Raji (cell line): ENCODE measurements around the gene FLT3.

Experiments
- POLR2A ChIP-seq: IDR thresholded peaks from 2 replicates; pipeline ENCODE4 v1.6.1; 2011; ENCODE audit warnings: low read depth, low read length, control low read depth; ENCODE audit not compliant: insufficient read depth

Gene FLT3

GRCh38 chr13:28100150-28101121 lies at the start of gene FLT3:
Gene FLT3, minus strand, starts transcription at chr13:28100576. Its CDS starts 66 bp downstream, at chr13:28100510.
- TF ChIP-seq POLR2A, result no peak

DNA sequence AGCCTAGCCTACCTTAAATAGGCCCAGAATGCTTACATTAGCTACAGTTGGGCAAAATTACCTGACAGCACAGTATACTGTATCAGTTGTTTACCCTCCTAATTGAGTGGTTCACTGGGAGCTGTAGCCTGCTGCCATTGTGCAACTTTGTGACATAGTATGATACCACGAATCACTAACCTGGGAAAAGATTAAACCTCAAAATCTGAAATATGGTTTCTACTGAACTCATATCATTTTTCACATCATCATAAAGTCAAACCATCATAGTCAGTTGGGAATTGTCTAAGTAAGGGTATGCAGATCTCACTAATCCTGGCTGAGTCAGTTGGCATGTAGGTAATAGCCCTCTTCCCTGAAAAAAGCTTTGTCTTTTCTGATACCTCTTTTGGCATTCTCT lies 47.1 kb upstream of the FLT3 start:
- TF ChIP-seq POLR2A, result no peak

- no peak for TF ChIP-seq POLR2A
These were observed 44.7 kb upstream of the FLT3 start for GRCh38 chr13:28145049-28145448.

GRCh38 chr13:28140433-28141125 lies 40.2 kb upstream of the FLT3 start:
- TF ChIP-seq POLR2A, result no peak

- TF ChIP-seq POLR2A, result peak; percentile 62
These were observed 38.5 kb upstream of the FLT3 start for GRCh38 chr13:28138756-28139470.

- TF ChIP-seq POLR2A, result peak; percentile 84
These were observed 37.8 kb upstream of the FLT3 start, which contains the start of gene PAN3 for GRCh38 chr13:28138012-28138755. Gene PAN3, plus strand, starts transcription at chr13:28138545. Its CDS starts 113 bp downstream, at chr13:28138658.

GRCh38 chr13:28137596-28137995 lies 37.2 kb upstream of the FLT3 start:
- TF ChIP-seq POLR2A, result no peak

GRCh38 chr13:28136916-28137315 lies 36.5 kb upstream of the FLT3 start:
- TF ChIP-seq POLR2A, result no peak

GRCh38 chr13:28131646-28132045 lies 31.3 kb upstream of the FLT3 start:
- TF ChIP-seq POLR2A, result no peak

DNA sequence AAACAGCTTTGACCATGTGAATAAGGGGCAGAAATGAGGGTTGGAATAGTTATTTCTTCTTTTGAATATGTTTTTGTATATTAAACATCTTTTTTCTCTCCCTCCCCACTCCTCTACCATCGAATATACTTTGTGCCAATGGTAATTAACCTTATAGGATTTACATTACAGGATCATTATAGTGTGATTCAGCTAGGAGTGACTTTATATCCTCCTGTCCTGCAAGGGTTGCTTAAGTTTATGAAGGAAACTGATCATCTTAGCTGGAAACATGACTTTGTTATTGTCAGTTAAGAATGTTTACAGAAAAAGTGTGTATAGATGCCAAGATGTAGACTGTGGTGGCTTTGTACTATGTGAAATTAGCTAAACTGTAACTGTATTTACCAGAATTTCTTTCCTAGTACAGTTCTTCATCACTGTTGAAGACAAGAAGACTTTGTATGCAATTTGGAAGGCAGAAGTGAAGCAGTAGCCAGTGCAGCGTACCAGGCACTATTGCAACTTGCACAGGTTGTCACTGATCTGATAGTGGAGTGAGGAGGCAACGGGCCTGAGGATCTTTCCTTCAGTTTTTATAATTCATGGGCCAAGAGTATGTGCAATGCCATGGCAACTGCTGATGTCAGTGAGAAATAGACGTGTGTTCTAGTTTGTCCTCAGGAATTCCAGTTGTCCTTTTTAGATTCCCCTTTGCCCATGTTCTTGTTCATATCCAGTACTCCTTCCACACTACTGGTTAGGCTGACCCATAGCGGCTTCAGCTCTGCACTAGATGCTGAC lies 29.7 kb upstream of the FLT3 start:
- TF ChIP-seq POLR2A, result no peak

DNA sequence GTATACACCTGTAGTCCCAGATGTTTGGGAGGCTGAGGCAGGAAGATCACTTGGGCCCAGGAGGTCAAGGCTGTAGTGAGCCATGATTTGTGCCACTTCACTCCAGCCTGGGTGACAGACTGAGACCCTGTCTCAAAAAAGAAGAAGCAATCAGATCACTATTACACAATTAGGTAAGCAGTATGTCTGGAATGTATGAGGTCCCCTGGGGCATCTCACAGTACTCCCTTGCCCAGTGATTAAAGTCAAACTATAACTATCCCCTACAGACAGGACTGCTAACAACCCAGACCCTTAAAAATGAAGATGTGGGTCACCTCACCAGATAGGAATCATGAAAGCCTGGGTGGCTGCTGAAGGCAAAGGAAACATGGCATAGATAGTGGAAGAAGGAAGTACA lies 28.6 kb upstream of the FLT3 start:
- no peak for TF ChIP-seq POLR2A

- no peak for TF ChIP-seq POLR2A
These were observed 27.7 kb upstream of the FLT3 start for GRCh38 chr13:28128030-28128429.

- TF ChIP-seq POLR2A, result no peak
These were observed 20.8 kb upstream of the FLT3 start for GRCh38 chr13:28121224-28121623.

DNA sequence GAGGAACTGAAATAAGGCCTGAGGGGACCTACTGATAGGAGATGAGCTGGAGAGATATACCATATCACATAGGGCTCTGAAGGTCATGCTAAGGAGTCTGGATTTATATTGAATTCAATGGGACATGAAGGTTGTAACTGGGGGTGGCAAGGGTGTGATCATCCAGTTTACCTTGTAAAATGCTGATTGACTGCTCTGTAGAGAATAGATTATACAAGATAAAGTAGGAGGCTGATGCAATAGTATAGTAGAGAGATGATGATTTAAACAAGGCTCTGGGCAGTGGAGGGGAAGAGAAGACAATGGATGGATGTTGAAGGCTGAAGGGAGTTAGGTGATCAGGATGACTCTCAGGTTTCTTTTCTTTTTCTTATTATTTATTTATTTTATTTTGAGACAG lies 19.9 kb upstream of the FLT3 start:
- no peak for TF ChIP-seq POLR2A

DNA sequence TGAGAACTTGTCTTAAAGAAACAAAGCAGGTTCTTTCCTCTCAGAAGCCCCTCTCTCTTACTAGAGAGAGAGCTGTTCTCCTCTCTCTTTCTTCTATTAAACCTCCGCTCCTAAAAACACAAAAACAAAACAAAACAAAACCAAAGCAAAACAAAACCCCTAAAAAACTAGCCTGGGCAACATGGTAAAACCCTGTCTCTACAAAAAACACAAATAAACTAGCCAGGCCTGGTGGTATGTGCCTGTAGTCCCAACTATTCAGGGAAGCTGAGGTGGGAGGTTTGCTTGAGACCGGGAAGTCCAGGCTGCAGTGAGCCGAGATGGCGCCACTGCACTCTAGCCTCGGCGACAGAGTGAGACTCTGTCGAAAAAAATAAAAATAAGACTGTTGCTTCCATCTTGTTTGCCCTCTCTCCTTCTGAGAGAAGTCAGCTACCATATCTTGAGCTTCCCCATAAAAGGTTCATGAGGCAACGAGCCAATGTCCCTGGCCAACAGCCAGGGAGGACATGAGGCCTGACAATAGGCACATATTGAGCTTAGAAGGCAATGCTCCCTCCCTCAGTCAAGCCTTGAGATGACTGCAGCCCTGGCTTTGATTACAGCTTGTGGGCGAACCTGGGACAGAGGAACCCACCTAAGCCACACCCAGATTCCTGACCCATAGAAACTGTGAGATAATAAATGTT lies 17.5 kb upstream of the FLT3 start:
- TF ChIP-seq POLR2A, result no peak
